Hepatocyte (in vitro differentiated cells): Measurements from ENCODE around the gene SLC10A3.

Source experiments
- CTCF ChIP-seq: fragments of 200-600 bp; sonication (generic); IDR thresholded peaks from 2 replicates; pipeline ENCODE4 v1.5.1; 2016; ENCODE audit warnings: antibody characterized with exemption, mild to moderate bottlenecking; ENCODE audit not compliant: poor library complexity
- EZH2 ChIP-seq: fragments of 200-600 bp; sonication (generic); IDR thresholded peaks from 2 replicates; pipeline ENCODE4 v1.6.1; 2016; ENCODE audit warnings: antibody characterized with exemption, mild to moderate bottlenecking, borderline replicate concordance
- EZH2phosphoT487 ChIP-seq: fragments of 200-600 bp; sonication (generic); IDR thresholded peaks from one replicate; pipeline ENCODE4 v1.6.1; 2018; ENCODE audit warnings: antibody characterized with exemption, mild to moderate bottlenecking, low read depth, moderate library complexity; ENCODE audit not compliant: unreplicated experiment, severe bottlenecking

GRCh38 chrX:154460326-154460725 is 30.1 kb downstream of the SLC10A3 start:
- no peak for TF ChIP-seq CTCF
- no peak for TF ChIP-seq EZH2
- no peak for TF ChIP-seq EZH2phosphoT487
